ENCODE data around the gene TMPRSS5.
"Not testable (repeated sequence)": the region's sequence is repeated elsewhere in the genome, so short reads cannot be mapped to it uniquely, and the experiment has no call there.

The TMPRSS5 gene

GRCh38 chr11:113697756-113698407 is 8.2 kb downstream of the TMPRSS5 start:
- DNase-seq (ENCODE audit: low read depth in 2 of 2) = no peak

GRCh38 chr11:113697111-113697510 is 9.0 kb downstream of the TMPRSS5 start:
- DNase-seq (ENCODE audit: low read depth in 2 of 2) = no peak

GRCh38 chr11:113695207-113695606 is 10.9 kb downstream of the TMPRSS5 start:
- no peak for DNase-seq (ENCODE audit: low read depth in 2 of 2)

GRCh38 chr11:113694390-113694789 is 11.7 kb downstream of the TMPRSS5 start:
- no peak for DNase-seq (ENCODE audit: low read depth in 2 of 2)

GRCh38 chr11:113693030-113693429 is 13.1 kb downstream of the TMPRSS5 start:
- DNase-seq (ENCODE audit: low read depth in 2 of 2) = no peak

GRCh38 chr11:113690619-113691569 is 15.2 kb downstream of the TMPRSS5 start:
- DNase-seq (ENCODE audit: low read depth in 2 of 2) = no peak

GRCh38 chr11:113689768-113690618 is 16.1 kb downstream of the TMPRSS5 start:
- DNase-seq (ENCODE audit: low read depth in 2 of 2) = no peak

- DNase-seq (ENCODE audit: low read depth in 2 of 2) = no peak
Measured at GRCh38 chr11:113685654-113686359, 20.3 kb downstream of the TMPRSS5 start.

- DNase-seq (ENCODE audit: low read depth in 2 of 2) = no peak
Measured at GRCh38 chr11:113684496-113684895, 21.6 kb downstream of the TMPRSS5 start.

GRCh38 chr11:113683481-113684046 is 22.5 kb downstream of the TMPRSS5 start:
- DNase-seq (ENCODE audit: low read depth in 2 of 2) = no peak

- DNase-seq (ENCODE audit: low read depth in 2 of 2) = no peak
Measured at GRCh38 chr11:113681711-113682413, 24.2 kb downstream of the TMPRSS5 start.

GRCh38 chr11:113681282-113681681 is 24.8 kb downstream of the TMPRSS5 start:
- DNase-seq (ENCODE audit: low read depth in 2 of 2) = no peak

GRCh38 chr11:113677685-113678084 is 28.4 kb downstream of the TMPRSS5 start:
- no peak for DNase-seq (ENCODE audit: low read depth in 2 of 2)

- DNase-seq (ENCODE audit: low read depth in 2 of 2) = no peak
Measured at GRCh38 chr11:113675565-113675964, 30.5 kb downstream of the TMPRSS5 start.

GRCh38 chr11:113675003-113675561 is 31.0 kb downstream of the TMPRSS5 start:
- no peak for DNase-seq (ENCODE audit: low read depth in 2 of 2)

GRCh38 chr11:113674397-113674685 is 31.8 kb downstream of the TMPRSS5 start:
- no peak for DNase-seq (ENCODE audit: low read depth in 2 of 2)

- DNase-seq (ENCODE audit: low read depth in 2 of 2) = no peak
Measured at GRCh38 chr11:113673550-113674396, 32.3 kb downstream of the TMPRSS5 start.

GRCh38 chr11:113671914-113672313 is 34.2 kb downstream of the TMPRSS5 start:
- not testable (repeated sequence) for DNase-seq (ENCODE audit: low read depth in 2 of 2)

GRCh38 chr11:113670831-113671215 is 35.3 kb downstream of the TMPRSS5 start:
- DNase-seq (ENCODE audit: low read depth in 2 of 2) = no peak
